Stimulated activated CD4-positive, alpha-beta T cell treated with anti-CD3 and anti-CD28 coated beads, Interleukin-12 subunit alpha, Interleukin-12 subunit beta, amount 100 ng/mL, for 4 hours (primary cell): Measurements from ENCODE around the gene CEP72.
"Not testable (repeated sequence)": the region's sequence is repeated elsewhere in the genome, so short reads cannot be mapped to it uniquely, and the experiment has no call there.

ENCODE experiments used
- DNase-seq: peaks from one replicate; pipeline ENCODE4 v3.0.0-alpha.2; 2020

CEP72 gene

GRCh38 chr5:619444-619843 lies 7.3 kb downstream of the CEP72 start:
- DNase-seq, result no peak

- no peak for DNase-seq
Observed at GRCh38 chr5:620152-620551, 8.0 kb downstream of the CEP72 start.

- no peak for DNase-seq
Observed at GRCh38 chr5:620586-621180, 8.5 kb downstream of the CEP72 start.

- DNase-seq, result no peak
Observed at GRCh38 chr5:621341-621761, 9.2 kb downstream of the CEP72 start.

GRCh38 chr5:622359-622758 lies 10.2 kb downstream of the CEP72 start:
- no peak for DNase-seq

GRCh38 chr5:622946-623522 lies 10.9 kb downstream of the CEP72 start:
- no peak for DNase-seq

- DNase-seq, result no peak
Observed at GRCh38 chr5:623531-623930, 11.4 kb downstream of the CEP72 start.

- DNase-seq, result no peak
Observed at GRCh38 chr5:624118-624950, 12.2 kb downstream of the CEP72 start.

- DNase-seq, result no peak
Observed at GRCh38 chr5:624951-625230, 12.8 kb downstream of the CEP72 start.

GRCh38 chr5:625516-625915 lies 13.4 kb downstream of the CEP72 start:
- DNase-seq, result no peak

- DNase-seq, result no peak
Observed at GRCh38 chr5:626850-627249, 14.7 kb downstream of the CEP72 start.

GRCh38 chr5:627840-628239 lies 15.7 kb downstream of the CEP72 start:
- DNase-seq, result no peak

- not testable (repeated sequence) for DNase-seq
Observed at GRCh38 chr5:628351-629205, 16.4 kb downstream of the CEP72 start.

- no peak for DNase-seq
Observed at GRCh38 chr5:633501-633955, 21.4 kb downstream of the CEP72 start.

- no peak for DNase-seq
Observed at GRCh38 chr5:634191-634590, 22.1 kb downstream of the CEP72 start.

- DNase-seq, result no peak
Observed at GRCh38 chr5:635306-636055, 23.3 kb downstream of the CEP72 start.

- no peak for DNase-seq
Observed at GRCh38 chr5:636951-637350, 24.8 kb downstream of the CEP72 start.

GRCh38 chr5:637581-638450 lies 25.7 kb downstream of the CEP72 start:
- no peak for DNase-seq

GRCh38 chr5:638501-639252 lies 26.5 kb downstream of the CEP72 start:
- DNase-seq, result no peak

- no peak for DNase-seq
Observed at GRCh38 chr5:639253-639530, 27.1 kb downstream of the CEP72 start.

GRCh38 chr5:639584-640213 lies 27.6 kb downstream of the CEP72 start:
- no peak for DNase-seq
